Right atrium auricular region (tissue), 2 donors: ENCODE results near the gene C4orf36. TPM values are rescaled to one million over a fixed set of nuclear protein-coding genes. Genes with fewer than 3 reads are reported as not detected.

Experiments
- DNase-seq: peaks from one replicate; pipeline ENCODE4 v3.0.0-alpha.2; 2019; ENCODE audit warnings: low spot score
- H3K27ac ChIP-seq, 2 donors: fragments of 200-600 bp; sonication (generic); 1 replicate in 1 of 2; 2 replicates in 1 of 2; pipeline ENCODE4 v1.5.1; 2016 to 2019
- H3K27me3 ChIP-seq, 2 donors: fragments of 200-600 bp; sonication (generic); one replicate each; pipeline versions ENCODE4 v1.5.1 to v1.6.0; 2017 to 2019
- H3K36me3 ChIP-seq: fragments of 200-600 bp; sonication (generic); one replicate; pipeline ENCODE4 v1.5.1; 2016
- H3K4me1 ChIP-seq, 2 donors: fragments of 200-600 bp; sonication (generic); one replicate each; pipeline versions ENCODE4 v1.5.1 to v1.6.0; 2017 to 2019
- H3K4me3 ChIP-seq, 2 donors: fragments of 200-600 bp; sonication (generic); 1 replicate in 1 of 2; 2 replicates in 1 of 2; pipeline ENCODE4 v1.5.1; 2017 to 2019; ENCODE audit warnings: mild to moderate bottlenecking in 1 of 2, moderate library complexity in 1 of 2
- H3K9me3 ChIP-seq, 2 donors: fragments of 200-600 bp; sonication (generic); one replicate each; pipeline ENCODE4 v1.5.1; 2019
- CTCF ChIP-seq, 2 donors: fragments of 200-600 bp; sonication (generic); IDR thresholded peaks; one replicate each; pipeline ENCODE4 v1.5.1; 2019; ENCODE audit warnings: antibody characterized with exemption in 2 of 2
- total RNA-seq, 2 donors: library from RNA; depleted of rRNA; stranded (reverse); fragments of >200 nt; gene quantifications; one replicate each; pipeline ENCODE4 v1.1.0, GENCODE V29; 2016

The C4orf36 gene
- total RNA-seq, 2 donors from 2014 or later: not detected

GRCh38 chr4:86918539-86919072 lies 26.4 kb upstream of the C4orf36 start:
- no peak for DNase-seq
- no peak for TF ChIP-seq CTCF (IDR thresholded peaks at IDR 0.05)
- no peak overlapping the region for H3K27ac ChIP-seq

GRCh38 chr4:86917212-86918039 lies 25.2 kb upstream of the C4orf36 start:
- Histone ChIP-seq H3K36me3 (no peaks in the 10 kb centered on the region), H3K4me1 (peaks cover 0 to under 1% of the 10 kb centered on the region in 2 donors), H3K27me3 (no peaks in the 10 kb centered on the region), H3K4me3 (no peak overlapping the region), H3K9me3 (no peaks in the 10 kb centered on the region), H3K27ac (no peak overlapping the region)
- TF ChIP-seq CTCF (IDR thresholded peaks at IDR 0.05): no peak
- no peak for DNase-seq

More at GRCh38 chr4:86918539-86919072, 26.4 kb upstream of the C4orf36 start:
- no peaks in the 10 kb centered on the region for H3K27me3 ChIP-seq
- H3K4me1 ChIP-seq: peaks cover 0 to 3% of the 10 kb centered on the region in 2 donors
- H3K36me3 ChIP-seq: no peaks in the 10 kb centered on the region
- no peak overlapping the region for H3K4me3 ChIP-seq
- no peaks in the 10 kb centered on the region for H3K9me3 ChIP-seq

- Histone ChIP-seq H3K4me1 (no peaks in the 10 kb centered on the region), H3K4me3 (no peak overlapping the region), H3K36me3 (no peaks in the 10 kb centered on the region), H3K27me3 (no peaks in the 10 kb centered on the region), H3K27ac (no peak overlapping the region), H3K9me3 (no peaks in the 10 kb centered on the region)
- TF ChIP-seq CTCF (IDR thresholded peaks at IDR 0.05): no peak
- DNase-seq: no peak
Measured at GRCh38 chr4:86916392-86916791, 24.2 kb upstream of the C4orf36 start.

- Histone ChIP-seq H3K27me3 (no peaks in the 10 kb centered on the region), H3K4me3 (no peak overlapping the region), H3K27ac (no peak overlapping the region), H3K4me1 (peaks cover 0 to 20% of the 10 kb centered on the region in 2 donors), H3K36me3 (no peaks in the 10 kb centered on the region), H3K9me3 (no peaks in the 10 kb centered on the region)
- no peak for TF ChIP-seq CTCF (IDR thresholded peaks at IDR 0.05)
- no peak for DNase-seq
Measured at GRCh38 chr4:86910820-86911684, 18.8 kb upstream of the C4orf36 start.

GRCh38 chr4:86910369-86910768 lies 18.1 kb upstream of the C4orf36 start:
- Histone ChIP-seq H3K4me1 (peaks cover 0 to 20% of the 10 kb centered on the region in 2 donors), H3K27ac (no peak overlapping the region), H3K4me3 (no peak overlapping the region), H3K9me3 (no peaks in the 10 kb centered on the region), H3K36me3 (no peaks in the 10 kb centered on the region), H3K27me3 (no peaks in the 10 kb centered on the region)
- TF ChIP-seq CTCF (IDR thresholded peaks at IDR 0.05): no peak
- no peak for DNase-seq
